ENCODE measurements around the gene STON1.
"Not testable (repeated sequence)": the region's sequence is repeated elsewhere in the genome, so short reads cannot be mapped to it uniquely, and the experiment has no call there.

STON1 gene

GRCh38 chr2:48549972-48550371, 20.0 kb downstream of the STON1 start:
- no peak overlapping the region for H3K27ac ChIP-seq
- TF ChIP-seq, protein P1, sequence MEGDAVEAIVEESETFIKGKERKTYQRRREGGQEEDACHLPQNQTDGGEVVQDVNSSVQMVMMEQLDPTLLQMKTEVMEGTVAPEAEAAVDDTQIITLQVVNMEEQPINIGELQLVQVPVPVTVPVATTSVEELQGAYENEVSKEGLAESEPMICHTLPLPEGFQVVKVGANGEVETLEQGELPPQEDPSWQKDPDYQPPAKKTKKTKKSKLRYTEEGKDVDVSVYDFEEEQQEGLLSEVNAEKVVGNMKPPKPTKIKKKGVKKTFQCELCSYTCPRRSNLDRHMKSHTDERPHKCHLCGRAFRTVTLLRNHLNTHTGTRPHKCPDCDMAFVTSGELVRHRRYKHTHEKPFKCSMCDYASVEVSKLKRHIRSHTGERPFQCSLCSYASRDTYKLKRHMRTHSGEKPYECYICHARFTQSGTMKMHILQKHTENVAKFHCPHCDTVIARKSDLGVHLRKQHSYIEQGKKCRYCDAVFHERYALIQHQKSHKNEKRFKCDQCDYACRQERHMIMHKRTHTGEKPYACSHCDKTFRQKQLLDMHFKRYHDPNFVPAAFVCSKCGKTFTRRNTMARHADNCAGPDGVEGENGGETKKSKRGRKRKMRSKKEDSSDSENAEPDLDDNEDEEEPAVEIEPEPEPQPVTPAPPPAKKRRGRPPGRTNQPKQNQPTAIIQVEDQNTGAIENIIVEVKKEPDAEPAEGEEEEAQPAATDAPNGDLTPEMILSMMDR (IDR thresholded peaks at IDR 0.05), result no peak
- no peak overlapping the region for H3K4me3 ChIP-seq (ENCODE audit: low read depth in 1 of 2, low read length in 1 of 2)
- H3K4me1 ChIP-seq (ENCODE audit: control insufficient read depth in 1 of 2, insufficient read depth in 1 of 2, low read depth in 1 of 2, low read length in 1 of 2), result no peaks in the 10 kb centered on the region
- no peaks in the 10 kb centered on the region for H3K9me3 ChIP-seq
- no peaks in the 10 kb centered on the region for H3K27me3 ChIP-seq
- H3K36me3 ChIP-seq, result no peaks in the 10 kb centered on the region

DNA sequence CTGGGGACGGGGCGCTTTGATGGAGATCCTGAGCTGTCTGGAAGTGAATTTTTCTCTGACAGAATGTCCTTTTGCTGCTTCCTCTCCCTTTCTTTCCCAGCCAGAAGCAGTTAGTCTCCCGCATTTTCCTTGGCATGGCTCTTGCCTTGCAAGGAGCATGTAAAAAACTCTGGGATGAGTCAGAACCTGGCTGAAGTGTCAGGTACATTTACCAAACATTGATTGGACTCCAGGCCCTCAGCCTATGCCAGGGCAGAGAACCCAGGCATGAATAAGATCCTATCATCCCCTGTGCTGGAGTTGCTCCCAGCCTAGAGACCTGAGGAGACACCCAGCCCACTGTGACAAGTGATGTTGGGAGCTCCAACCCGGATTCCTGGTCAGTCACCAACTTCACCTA, 21.6 kb downstream of the STON1 start:
- TF ChIP-seq, protein P1 (IDR thresholded peaks at IDR 0.05), result no peak
- Histone ChIP-seq H3K4me1 (ENCODE audit: control insufficient read depth in 1 of 2, insufficient read depth in 1 of 2, low read depth in 1 of 2, low read length in 1 of 2) (no peaks in the 10 kb centered on the region), H3K9me3 (no peaks in the 10 kb centered on the region), H3K27me3 (no peaks in the 10 kb centered on the region), H3K27ac (no peak overlapping the region), H3K36me3 (no peaks in the 10 kb centered on the region), H3K4me3 (ENCODE audit: low read depth in 1 of 2, low read length in 1 of 2) (no peak overlapping the region)

DNA sequence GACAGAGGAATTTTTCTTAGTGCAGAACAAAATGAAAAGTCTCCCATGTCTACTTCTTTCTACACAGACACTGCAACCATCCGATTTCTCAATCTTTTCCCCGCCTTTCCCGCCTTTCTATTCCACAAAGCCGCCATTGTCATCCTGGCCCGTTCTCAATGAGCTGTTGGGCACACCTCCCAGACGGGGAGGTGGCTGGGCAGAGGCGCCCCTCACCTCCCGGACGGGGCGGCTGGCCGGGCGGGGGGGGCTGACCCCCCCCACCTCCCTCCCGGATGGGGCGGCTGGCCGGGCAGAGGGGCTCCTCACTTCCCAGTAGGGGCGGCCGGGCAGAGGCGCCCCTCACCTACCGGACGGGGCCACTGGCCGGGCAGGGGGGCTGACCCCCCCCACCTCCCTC, 25.1 kb downstream of the STON1 start:
- H3K36me3 ChIP-seq; H3K4me3 ChIP-seq (ENCODE audit: low read depth in 1 of 2, low read length in 1 of 2); H3K9me3 ChIP-seq; H3K4me1 ChIP-seq (ENCODE audit: control insufficient read depth in 1 of 2, insufficient read depth in 1 of 2, low read depth in 1 of 2, low read length in 1 of 2); H3K27ac ChIP-seq; H3K27me3 ChIP-seq: not testable (repeated sequence)

GRCh38 chr2:48558456-48558855, 28.5 kb downstream of the STON1 start:
- no peaks in the 10 kb centered on the region for H3K9me3 ChIP-seq
- no peak overlapping the region for H3K4me3 ChIP-seq (ENCODE audit: low read depth in 1 of 2, low read length in 1 of 2)
- no peaks in the 10 kb centered on the region for H3K4me1 ChIP-seq (ENCODE audit: control insufficient read depth in 1 of 2, insufficient read depth in 1 of 2, low read depth in 1 of 2, low read length in 1 of 2)
- H3K36me3 ChIP-seq, result no peaks in the 10 kb centered on the region
- H3K27ac ChIP-seq, result no peak overlapping the region
- no peaks in the 10 kb centered on the region for H3K27me3 ChIP-seq
- TF ChIP-seq, protein P1 (IDR thresholded peaks at IDR 0.05), result no peak

DNA sequence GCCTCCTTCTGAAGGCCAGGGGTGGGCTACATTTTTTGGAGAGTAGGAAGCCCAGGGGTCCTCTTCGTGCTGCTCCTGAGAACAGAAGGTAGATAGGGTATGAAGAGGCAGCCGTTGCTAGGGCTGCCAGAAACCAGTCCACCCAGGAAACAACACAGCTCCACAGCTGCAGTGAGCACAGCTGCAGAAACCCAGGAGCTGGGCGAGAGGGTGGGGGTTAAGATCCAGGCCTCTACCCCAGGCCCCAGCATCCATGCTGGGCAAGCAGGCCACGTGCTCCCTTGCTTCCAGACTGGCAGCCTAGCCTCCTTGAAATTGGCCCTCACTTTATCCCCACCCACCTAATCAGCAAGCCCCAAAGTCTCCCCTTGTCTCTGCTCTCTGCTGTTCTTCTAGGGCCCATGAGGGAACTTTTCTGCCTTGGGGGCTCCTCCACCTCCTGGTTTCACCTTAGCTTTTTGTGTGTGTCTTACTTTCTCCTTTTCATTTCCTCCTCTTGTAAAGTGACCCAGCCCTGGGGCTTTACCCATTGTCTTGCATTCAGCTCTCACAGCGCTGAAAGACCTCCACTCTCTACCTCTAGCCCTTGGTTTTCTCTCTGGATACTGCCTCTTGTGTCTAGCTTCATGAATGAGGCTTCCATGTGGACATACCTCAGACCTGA, 30.7 kb downstream of the STON1 start:
- Histone ChIP-seq H3K9me3 (no peaks in the 10 kb centered on the region), H3K27ac (no peak overlapping the region), H3K36me3 (no peaks in the 10 kb centered on the region), H3K4me3 (ENCODE audit: low read depth in 1 of 2, low read length in 1 of 2) (no peak overlapping the region), H3K4me1 (ENCODE audit: control insufficient read depth in 1 of 2, insufficient read depth in 1 of 2, low read depth in 1 of 2, low read length in 1 of 2) (no peaks in the 10 kb centered on the region), H3K27me3 (no peaks in the 10 kb centered on the region)
- TF ChIP-seq, protein P1 (IDR thresholded peaks at IDR 0.05), result no peak

GRCh38 chr2:48562281-48562680, 32.3 kb downstream of the STON1 start:
- H3K4me3 ChIP-seq (ENCODE audit: low read depth in 1 of 2, low read length in 1 of 2), result no peak overlapping the region
- H3K27ac ChIP-seq, result no peak overlapping the region
- H3K9me3 ChIP-seq, result no peaks in the 10 kb centered on the region
- TF ChIP-seq, protein P1 (IDR thresholded peaks at IDR 0.05), result no peak
- no peaks in the 10 kb centered on the region for H3K36me3 ChIP-seq
- no peaks in the 10 kb centered on the region for H3K27me3 ChIP-seq
- no peaks in the 10 kb centered on the region for H3K4me1 ChIP-seq (ENCODE audit: control insufficient read depth in 1 of 2, insufficient read depth in 1 of 2, low read depth in 1 of 2, low read length in 1 of 2)

All from neutrophil (primary cell).